GM12878 (cell line): ENCODE measurements around the gene BORCS5. TPM values are rescaled to one million over a fixed set of nuclear protein-coding genes. Genes with fewer than 3 reads are reported as not detected.

Experiments
- BACH1 ChIP-seq: fragments of 450-650 bp; IDR thresholded peaks from 2 replicates; pipeline ENCODE4 v1.6.1; 2017; ENCODE audit warnings: mild to moderate bottlenecking, borderline replicate concordance
- BHLHE40 ChIP-seq, 2 experiments: fragments of 450-650 bp in 1 of 2; IDR thresholded peaks; 2 replicates each; pipeline ENCODE4 v1.6.1; 2011 to 2017; ENCODE audit warnings: low read depth in 2 of 2, borderline replicate concordance in 1 of 2, improper control_type of control experiment in 1 of 2, low read length in 1 of 2, mild to moderate bottlenecking in 1 of 2
- BRCA1 ChIP-seq: IDR thresholded peaks from 2 replicates; pipeline ENCODE4 v1.6.1; 2011; ENCODE audit warnings: low read depth, low read length, improper control_type of control experiment
- CHD4 ChIP-seq: fragments of 200-600 bp; sonication (generic); IDR thresholded peaks from 2 replicates; pipeline ENCODE4 v1.6.1; 2016; ENCODE audit warnings: mild to moderate bottlenecking
- CREM ChIP-seq: IDR thresholded peaks from 2 replicates; pipeline ENCODE4 v1.6.1; 2014; ENCODE audit warnings: antibody characterized with exemption, low read depth
- EGR1 ChIP-seq, 2 experiments: IDR thresholded peaks; 1 replicate in 1 of 2; 2 replicates in 1 of 2; pipeline ENCODE4 v1.6.1; 2011 to 2012; ENCODE audit warnings: low read depth in 2 of 2, low read length in 2 of 2, borderline replicate concordance in 1 of 2, mild to moderate bottlenecking in 1 of 2, moderate library complexity in 1 of 2
- GATAD2B ChIP-seq: fragments of 450-650 bp; conservative IDR thresholded peaks from 2 replicates; pipeline ENCODE4 v1.6.1; 2017; ENCODE audit warnings: low read depth, mild to moderate bottlenecking, moderate library complexity
- HDAC6 ChIP-seq: fragments of 200-600 bp; sonication (generic); IDR thresholded peaks from one replicate; pipeline ENCODE4 v1.8.0; 2017; ENCODE audit warnings: antibody characterized with exemption; ENCODE audit not compliant: unreplicated experiment
- IRF3 ChIP-seq: fragments of 450-650 bp; IDR thresholded peaks from 2 replicates; pipeline ENCODE4 v1.6.1; 2014; ENCODE audit warnings: mild to moderate bottlenecking
- JUNB ChIP-seq: IDR thresholded peaks from 2 replicates; pipeline ENCODE4 v1.6.1; 2016; ENCODE audit warnings: antibody characterized with exemption, mild to moderate bottlenecking
- MYB ChIP-seq: fragments of 150-350 bp; IDR thresholded peaks from 2 replicates; pipeline ENCODE4 v1.6.1; 2014; ENCODE audit warnings: mild to moderate bottlenecking, low read depth, low read length, borderline replicate concordance
- MYC ChIP-seq: IDR thresholded peaks from 2 replicates; pipeline ENCODE4 v1.6.1; 2011; ENCODE audit warnings: mild to moderate bottlenecking, low read length, moderate library complexity, inconsistent platforms; ENCODE audit not compliant: insufficient read depth, insufficient replicate concordance, insufficient read length, severe bottlenecking
- NR2C2 ChIP-seq: IDR thresholded peaks from 2 replicates; pipeline ENCODE4 v1.6.1; 2011; ENCODE audit warnings: borderline replicate concordance, low read depth; ENCODE audit not compliant: control insufficient read depth, insufficient read length
- PAX5 ChIP-seq: IDR thresholded peaks from 2 replicates; pipeline ENCODE4 v1.6.1; 2011; ENCODE audit warnings: low read depth, low read length, borderline replicate concordance
- PBX3 ChIP-seq: IDR thresholded peaks from 2 replicates; pipeline ENCODE4 v1.6.1; 2011; ENCODE audit warnings: mild to moderate bottlenecking, low read depth, low read length, moderate library complexity; ENCODE audit not compliant: insufficient replicate concordance
- POLR2A ChIP-seq: IDR thresholded peaks from 2 replicates; pipeline ENCODE4 v1.6.1; 2011; ENCODE audit warnings: low read depth, mild to moderate bottlenecking, low read length
- POLR2AphosphoS5 ChIP-seq: IDR thresholded peaks from 2 replicates; pipeline ENCODE4 v1.6.1; 2011; ENCODE audit warnings: mild to moderate bottlenecking, low read length, inconsistent platforms
- RCOR1 ChIP-seq: conservative IDR thresholded peaks from 2 replicates; pipeline ENCODE4 v1.6.1; 2012; ENCODE audit warnings: low read depth, low read length, improper control_type of control experiment
- RELA ChIP-seq: fragments of 450-650 bp; IDR thresholded peaks from 2 replicates; pipeline ENCODE4 v1.8.0; 2014; ENCODE audit warnings: borderline replicate concordance; ENCODE audit not compliant: partially characterized antibody
- SREBF1 ChIP-seq: IDR thresholded peaks from 2 replicates; pipeline ENCODE4 v1.6.1; 2012; ENCODE audit warnings: mild to moderate bottlenecking, low read length
- STAT1 ChIP-seq: fragments of 450-650 bp; conservative IDR thresholded peaks from 2 replicates; pipeline ENCODE4 v1.6.1; 2014; ENCODE audit warnings: antibody characterized with exemption, mild to moderate bottlenecking
- TCF12 ChIP-seq: IDR thresholded peaks from 2 replicates; pipeline ENCODE4 v1.6.1; 2011; ENCODE audit warnings: low read depth, mild to moderate bottlenecking, low read length
- TCF3 ChIP-seq: IDR thresholded peaks from 2 replicates; pipeline ENCODE4 v1.6.1; 2012; ENCODE audit warnings: low read depth, mild to moderate bottlenecking, low read length, borderline replicate concordance; ENCODE audit not compliant: insufficient read depth
- USF2 ChIP-seq: IDR thresholded peaks from 2 replicates; pipeline ENCODE4 v1.6.1; 2011; ENCODE audit warnings: low read depth, low read length, improper control_type of control experiment, borderline replicate concordance
- ZNF207 ChIP-seq: fragments of 450-650 bp; IDR thresholded peaks from 2 replicates; pipeline ENCODE4 v1.6.1; 2014; ENCODE audit warnings: antibody characterized with exemption, mild to moderate bottlenecking, borderline replicate concordance
- ZNF274 ChIP-seq: IDR thresholded peaks from one replicate; pipeline ENCODE4 v1.8.0; 2011; ENCODE audit not compliant: insufficient read length, insufficient read depth
- ZNF384 ChIP-seq: IDR thresholded peaks from 2 replicates; pipeline ENCODE4 v1.6.1; 2012; ENCODE audit warnings: low read depth, mild to moderate bottlenecking, low read length, improper control_type of control experiment, borderline replicate concordance
- ZZZ3 ChIP-seq: IDR thresholded peaks from 2 replicates; pipeline ENCODE4 v1.6.1; 2011; ENCODE audit warnings: low read depth; ENCODE audit not compliant: control insufficient read depth, insufficient read length
- polyA plus RNA-seq, 11 experiments: library from polyadenylated mRNA; depleted of rRNA in 4 of 11; unstranded in 6 of 11; stranded (reverse) in 5 of 11; fragments of >200 nt; fragmentation: Nextera tagmentation in 4 of 11; fragmentation: Illumina TruSeq in 1 of 11; extraction: Ambion mirVana in 4 of 11; extraction: Trizol in 1 of 11; gene quantifications; 1 replicate in 1 of 11; 2 replicates in 10 of 11; pipeline versions ENCODE4 v1.2.1 to v1.2.3, GENCODE V29; 2011 to 2016; ENCODE audit warnings: inconsistent platforms in 2 of 11, missing spikeins in 2 of 11, low read depth in 1 of 11
- total RNA-seq, 4 experiments: library from RNA; depleted of rRNA in 3 of 4; stranded (reverse); fragments of >200 nt in 3 of 4; fragmentation: Illumina TruSeq in 1 of 4; extraction: Trizol in 1 of 4; gene quantifications; 2 replicates each; pipeline versions ENCODE4 v1.2.1 to v1.2.3, GENCODE V29; 2013 to 2021

The BORCS5 gene
- total and polyA plus RNA-seq, 10 of the 15 experiments (the other 5 are each of a cell fraction or from before 2014, with no cell fraction given): 1.4 to 39.7 (median 16.1) TPM

- TF ChIP-seq NR2C2 (no peak), BACH1 (no peak; the same call in 1 of the 2 replicates), BHLHE40 (IDR thresholded peaks at IDR 0.05; ENCODE audit: borderline replicate concordance in 1 of 2, low read depth in 2 of 2, low read length in 1 of 2) (peak; percentile 60 to 66; a peak in 3 of 4 replicates), PBX3 (no peak), ZNF274 (no peak), HDAC6 (no peak), SREBF1 (no peak), EGR1 (IDR thresholded peaks at IDR 0.05; ENCODE audit: borderline replicate concordance in 1 of 2, low read depth in 2 of 2, low read length in 2 of 2) (0 out of 3 replicates have a peak, but pooled peaks of 1 of the 2 experiments have one; percentile 30), TCF12 (no peak), CHD4 (no peak), ZNF207 (no peak), MYC (no peak), POLR2A (no peak), RCOR1 (no peak), IRF3 (no peak), JUNB (peak; percentile 95), POLR2AphosphoS5 (peak; percentile 52; the same call in 1 of the 2 replicates), GATAD2B (no peak), RELA (no peak), BRCA1 (no peak), PAX5 (peak; percentile 62; the same call in 1 of the 2 replicates), USF2 (no peak), ZZZ3 (no peak), MYB (no peak), TCF3 (no peak), STAT1 (no peak), CREM (peak; percentile 97), ZNF384 (peak; percentile 27; the same call in 1 of the 2 replicates)
These were observed 118.3 kb downstream of the BORCS5 start (continued) for GRCh38 chr12:12474931-12475795.
